Activated CD8-positive, alpha-beta memory T cell treated with anti-CD3 and anti-CD28 coated beads, Interleukin-2, amount 50 U/mL, for 1 hour (primary cell): ENCODE measurements around the gene ABHD10.
A peak's percentile ranks its signal among the peaks of the same experiment; 100 is the strongest.

Experiments used
- DNase-seq: peaks from one replicate; pipeline ENCODE4 v3.0.0-alpha.2; 2020; ENCODE audit errors: extremely low read depth

Gene ABHD10

DNA sequence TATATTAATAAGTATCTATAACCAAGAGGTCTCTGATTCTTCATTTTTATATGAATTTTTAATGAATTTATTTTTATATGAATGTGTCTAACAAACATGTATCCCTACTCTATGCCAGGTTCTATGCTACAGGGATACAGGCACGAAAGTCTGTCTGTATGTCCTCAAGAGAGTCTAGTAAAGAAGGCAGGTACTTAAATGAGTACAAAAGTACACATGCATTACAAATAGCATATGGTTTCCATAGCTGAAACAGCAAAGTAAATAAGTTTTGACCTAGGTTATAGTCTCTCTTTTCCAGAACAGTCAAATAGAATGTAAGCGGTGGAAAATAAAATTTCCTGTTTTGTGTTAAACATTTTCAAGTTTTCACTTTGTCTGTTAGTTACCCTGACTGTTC is 13.3 kb upstream of the ABHD10 start:
- DNase-seq, result no peak

GRCh38 chr3:111967068-111967467 is 11.8 kb upstream of the ABHD10 start:
- no peak for DNase-seq

GRCh38 chr3:111967651-111968274 is 11.1 kb upstream of the ABHD10 start:
- peak; percentile 44 for DNase-seq

DNA sequence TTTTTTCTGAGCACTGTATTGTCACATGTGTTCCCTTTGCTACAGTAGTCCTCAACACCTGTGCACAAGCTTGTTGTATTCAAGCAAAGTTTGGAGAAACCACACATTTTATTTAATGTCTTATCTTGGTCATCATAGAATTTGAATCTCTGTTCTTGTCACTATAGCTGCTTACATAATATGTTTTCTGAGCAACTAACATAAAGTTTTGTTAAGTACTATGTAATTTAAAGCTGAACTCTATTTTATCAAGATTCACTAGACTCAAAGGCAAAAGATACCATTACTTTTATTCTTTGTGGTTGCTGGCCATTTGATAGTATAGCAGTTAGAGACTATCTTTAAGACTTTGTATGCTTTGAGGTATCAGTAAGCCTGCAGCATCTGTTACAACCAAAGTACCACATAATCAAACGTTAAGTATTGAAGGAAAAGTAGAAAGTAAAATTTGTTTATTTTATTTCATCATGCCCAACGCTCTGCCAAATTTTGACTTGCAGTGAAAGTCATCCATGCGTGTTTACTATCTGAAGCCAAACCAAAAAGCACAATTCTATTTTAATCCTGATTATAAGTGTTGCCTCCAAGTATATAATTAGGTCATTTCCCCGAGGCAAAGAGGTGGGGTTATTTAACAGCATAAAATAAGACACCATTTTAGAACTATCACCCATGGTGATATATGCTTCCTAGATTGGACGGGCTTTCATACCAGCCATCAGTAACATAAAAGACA is 10.3 kb upstream of the ABHD10 start:
- DNase-seq, result no peak

- DNase-seq, result no peak
These were observed 8.4 kb upstream of the ABHD10 start for GRCh38 chr3:111970376-111970775.

- no peak for DNase-seq
These were observed 7.2 kb upstream of the ABHD10 start for GRCh38 chr3:111971533-111972130.

DNA sequence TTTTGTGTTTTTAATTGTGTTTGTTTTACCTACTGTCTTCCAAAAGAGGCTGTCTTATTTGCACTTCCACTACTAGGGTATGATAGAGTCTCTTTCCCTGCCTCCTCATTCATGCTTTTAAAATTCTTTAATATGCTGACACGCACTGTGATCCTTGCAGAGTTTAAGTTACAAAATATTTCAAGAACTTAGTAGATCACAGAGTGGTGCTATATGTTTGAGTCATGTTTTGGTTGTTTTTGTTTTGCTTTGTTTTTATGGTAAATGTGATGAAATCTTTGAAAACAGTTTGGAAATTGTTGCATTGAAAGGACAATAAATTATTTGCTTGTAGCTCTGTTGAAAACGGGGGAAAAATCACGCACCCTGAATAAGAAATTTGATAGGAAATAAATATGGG is 5.9 kb upstream of the ABHD10 start:
- DNase-seq, result no peak

DNA sequence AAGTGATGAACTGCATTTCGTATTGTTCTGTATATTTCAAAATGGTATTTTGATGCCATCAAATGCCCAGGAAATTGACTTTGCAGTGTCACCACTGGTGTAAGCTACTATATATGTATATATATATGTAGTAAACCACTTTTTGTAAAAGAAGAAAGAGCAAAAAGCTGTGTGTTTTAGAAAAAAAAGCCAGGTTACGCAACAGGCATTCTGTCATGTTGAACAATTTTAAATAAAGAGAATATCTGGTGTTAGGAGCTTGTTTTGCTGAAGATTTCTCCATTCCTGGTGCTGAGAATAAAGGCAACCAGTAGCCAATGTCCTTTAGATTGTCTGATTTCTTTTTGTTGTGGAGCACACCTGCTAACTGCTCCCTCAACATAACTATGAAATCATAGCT is 3.7 kb upstream of the ABHD10 start:
- no peak for DNase-seq

DNA sequence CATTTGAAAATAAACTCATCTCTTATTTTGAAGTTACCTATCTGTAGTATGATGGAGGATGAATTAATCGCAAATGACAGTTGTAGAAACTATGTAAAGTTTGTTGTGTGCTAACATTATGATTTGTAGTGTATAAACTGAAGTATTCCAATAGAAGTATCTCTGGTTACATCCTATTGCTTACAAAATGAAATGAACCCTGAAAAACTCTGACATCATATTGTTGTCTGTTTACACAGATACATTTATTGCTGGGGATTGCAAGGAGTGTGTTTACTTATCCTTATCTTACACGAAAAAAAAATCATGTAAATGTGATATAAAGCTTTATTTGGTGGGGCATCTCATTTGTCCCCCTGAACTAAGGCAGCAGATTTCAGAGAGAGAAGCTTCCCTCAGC is 2.6 kb upstream of the ABHD10 start:
- DNase-seq, result no peak

DNA sequence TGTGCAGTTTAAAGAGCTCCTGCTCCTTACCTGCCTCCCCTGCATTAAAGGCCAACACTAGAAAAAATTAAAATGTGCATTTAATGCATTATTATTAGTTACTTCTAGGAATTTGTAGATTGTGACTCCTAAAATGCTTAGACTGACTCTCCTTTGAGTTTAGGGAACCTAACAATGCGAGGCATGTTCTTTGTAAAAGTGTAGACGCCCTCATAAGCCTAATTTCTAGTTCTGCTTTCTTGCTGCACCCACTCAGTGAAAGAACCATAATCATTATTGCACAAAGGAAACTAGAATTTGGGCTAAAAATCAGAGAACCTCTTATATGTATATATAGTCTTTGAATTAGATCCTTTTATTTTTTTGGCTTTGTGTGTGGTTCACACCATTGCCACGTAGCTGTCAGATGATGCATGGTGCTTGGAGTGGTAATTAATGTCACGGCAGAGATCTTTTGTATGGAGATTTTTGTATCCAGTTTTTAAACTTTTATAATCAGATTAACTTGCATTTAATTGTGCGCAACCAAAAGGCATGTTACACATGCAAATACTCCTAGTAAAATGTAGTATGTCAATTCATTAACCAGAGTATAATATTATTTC is 710 bp downstream of the ABHD10 start:
- no peak for DNase-seq

GRCh38 chr3:111980716-111981456 is 2.1 kb downstream of the ABHD10 start:
- DNase-seq, result no peak

- no peak for DNase-seq
These were observed 2.6 kb downstream of the ABHD10 start for GRCh38 chr3:111981457-111981763.

DNA sequence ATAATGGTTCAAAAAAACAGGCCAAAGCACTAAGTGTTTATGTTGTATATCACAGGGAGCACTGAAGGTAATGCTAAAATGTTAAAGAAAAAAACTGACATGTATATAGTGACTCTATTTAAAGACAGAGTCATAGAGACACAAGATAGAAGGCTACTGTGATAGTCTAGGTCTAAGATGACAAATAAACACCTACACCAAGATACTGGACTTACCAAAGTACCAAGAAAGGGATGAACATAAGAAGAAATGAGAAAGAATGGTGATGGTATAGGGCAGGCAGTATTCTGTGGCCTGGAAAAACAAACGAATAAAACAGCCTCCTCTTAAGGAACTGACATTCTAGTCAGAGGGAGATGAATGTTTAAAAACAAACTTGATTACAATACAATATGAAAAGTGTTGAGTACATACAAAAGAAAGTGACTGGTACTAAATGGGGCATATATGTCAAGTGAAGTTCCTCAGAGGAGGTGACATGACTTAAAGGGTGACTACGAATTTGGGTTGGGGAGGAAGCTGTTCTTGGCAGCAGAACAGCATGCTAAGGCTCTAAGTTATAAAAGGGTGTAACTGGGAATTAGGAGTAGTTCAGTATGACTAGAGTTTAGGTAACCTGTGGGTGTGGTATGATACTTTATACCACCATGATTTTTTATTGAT is 5.9 kb downstream of the ABHD10 start:
- no peak for DNase-seq

GRCh38 chr3:111986800-111987199 is 8.0 kb downstream of the ABHD10 start:
- no peak for DNase-seq

GRCh38 chr3:111989061-111989678 is 10.3 kb downstream of the ABHD10 start:
- DNase-seq, result no peak

- no peak for DNase-seq
These were observed 14.2 kb downstream of the ABHD10 start for GRCh38 chr3:111993038-111993437.

GRCh38 chr3:111998636-111999483 is 20.0 kb downstream of the ABHD10 start, which contains the start of gene TAGLN3:
Gene TAGLN3, plus strand, starts transcription at chr3:111998922. Its CDS starts 501 bp downstream, at chr3:111999423.
- DNase-seq, result no peak

DNA sequence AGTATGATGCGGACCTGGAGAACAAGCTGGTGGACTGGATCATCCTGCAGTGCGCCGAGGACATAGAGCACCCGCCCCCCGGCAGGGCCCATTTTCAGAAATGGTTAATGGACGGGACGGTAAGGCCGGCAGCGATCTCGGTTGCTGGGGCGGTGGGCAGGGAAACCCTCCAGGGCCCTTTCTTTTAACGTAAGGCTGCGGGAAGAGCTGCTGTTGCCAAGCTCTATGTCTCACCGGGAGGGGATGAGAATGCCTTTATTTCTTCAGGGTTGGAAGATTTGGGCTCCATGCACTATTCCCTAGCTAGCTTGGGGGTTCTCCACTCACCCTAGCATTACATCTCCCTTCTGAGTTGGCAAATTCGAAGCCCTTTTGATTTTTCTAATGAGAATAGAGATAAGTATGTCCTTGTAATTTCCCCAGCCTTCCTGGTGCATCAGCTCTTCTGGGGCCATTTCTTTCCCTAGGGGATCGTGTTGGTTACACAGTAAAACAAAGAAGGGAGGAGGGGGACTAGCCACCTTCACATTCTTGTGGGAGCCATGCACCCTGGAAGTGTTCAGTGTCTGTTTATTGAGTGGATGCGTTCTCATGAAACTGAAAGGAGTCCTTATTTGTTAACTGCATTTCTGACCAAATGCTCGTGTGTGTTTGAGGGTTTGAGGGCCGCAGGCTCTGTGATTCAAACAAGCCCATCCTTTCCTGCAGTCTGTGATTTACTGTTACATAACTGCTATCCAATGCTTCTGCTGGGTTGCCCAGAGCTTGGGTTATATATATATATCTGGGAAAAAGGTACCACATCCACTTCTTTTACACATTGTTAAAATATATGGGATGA is 20.9 kb downstream of the ABHD10 start:
- no peak for DNase-seq

- no peak for DNase-seq
These were observed 21.5 kb downstream of the ABHD10 start for GRCh38 chr3:112000367-112000771.
